ENCODE data around the gene KRT1.

DNA sequence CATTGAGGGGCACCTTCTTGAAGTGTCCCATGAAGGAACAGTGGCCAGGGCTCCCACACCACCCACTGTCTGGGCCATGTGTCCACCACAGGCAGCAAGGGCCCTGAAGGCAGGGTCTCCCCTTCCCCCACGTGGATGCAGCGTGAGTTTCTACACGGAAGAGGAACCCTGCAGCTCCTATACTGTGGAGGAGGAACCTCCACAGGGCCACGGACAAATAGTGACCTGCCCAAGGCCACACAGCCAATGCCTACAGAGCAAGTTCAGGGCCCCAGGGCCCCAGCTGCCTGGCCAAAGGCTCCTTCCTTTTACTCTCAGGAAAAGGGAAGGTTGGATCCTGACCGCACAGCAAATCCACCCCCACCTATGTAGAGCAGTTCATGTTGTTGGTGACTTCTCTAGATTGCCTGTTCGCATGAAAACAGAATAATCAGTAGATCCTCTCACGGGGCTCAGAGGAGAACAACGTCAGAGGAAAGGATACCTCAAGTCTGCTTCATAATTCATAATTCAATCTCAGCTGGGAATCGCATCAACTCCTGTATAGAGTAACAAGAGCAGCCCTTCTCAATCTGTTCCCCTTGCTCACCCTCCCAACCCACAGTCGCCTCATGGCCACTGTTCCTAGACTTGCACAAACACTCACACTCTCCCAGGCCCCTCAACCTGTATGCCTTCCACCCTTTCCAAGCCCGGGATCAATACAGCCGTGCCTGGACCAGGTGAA lies 50.8 kb downstream of the KRT1 start:
- TF ChIP-seq ZNF274 (IDR thresholded peaks at IDR 0.05; ENCODE audit: low read depth, low read length) (no peak), YY1 (IDR thresholded peaks at IDR 0.05; ENCODE audit: insufficient read depth, insufficient read length) (no peak), SUZ12 (IDR thresholded peaks at IDR 0.05; ENCODE audit: extremely low read depth, insufficient read depth, insufficient read length) (no peak)
